VCaP (cell line): ENCODE measurements around the gene TMEM151A.
"Not testable (repeated sequence)": the region's sequence is repeated elsewhere in the genome, so short reads cannot be mapped to it uniquely, and the experiment has no call there.

Experiments
- H3K27ac ChIP-seq: fragments of 450-650 bp; 2 replicates; pipeline ENCODE4 v1.5.1; 2017
- CTCF ChIP-seq: fragments of 450-650 bp; conservative IDR thresholded peaks from 2 replicates; pipeline ENCODE4 v1.5.1; 2017; ENCODE audit warnings: mild to moderate bottlenecking, moderate library complexity

TMEM151A gene

GRCh38 chr11:66268244-66268951 lies 23.3 kb upstream of the TMEM151A start, which contains the start of gene RAB1B:
Gene RAB1B (plus strand): TSS chr11:66268639. CDS start chr11:66268680, 41 bp downstream.
- no peak for TF ChIP-seq CTCF
- peak within 1 kb of the TSS; percentile 96 for H3K27ac ChIP-seq

GRCh38 chr11:66268952-66269905 lies 22.5 kb upstream of the TMEM151A start:
- TF ChIP-seq CTCF: peak; percentile 49
- H3K27ac ChIP-seq: peak overlapping the region; percentile 96

- no peak for TF ChIP-seq CTCF
Observed at GRCh38 chr11:66271816-66272215, 19.9 kb upstream of the TMEM151A start.

GRCh38 chr11:66272596-66272995 lies 19.1 kb upstream of the TMEM151A start:
- TF ChIP-seq CTCF: no peak
- H3K27ac ChIP-seq: no peak overlapping the region

More at GRCh38 chr11:66271816-66272215, 19.9 kb upstream of the TMEM151A start:
- H3K27ac ChIP-seq: peak overlapping the region; percentile 10; the same call in 1 of the 2 replicates

- TF ChIP-seq CTCF: no peak
- H3K27ac ChIP-seq: no peak overlapping the region
Observed at GRCh38 chr11:66274219-66274618, 17.5 kb upstream of the TMEM151A start.

- no peak overlapping the region for H3K27ac ChIP-seq
- TF ChIP-seq CTCF: no peak
Observed at GRCh38 chr11:66275396-66275795, 16.3 kb upstream of the TMEM151A start.

- H3K27ac ChIP-seq: no peak overlapping the region
- TF ChIP-seq CTCF: no peak
Observed at GRCh38 chr11:66275984-66276612, 15.6 kb upstream of the TMEM151A start.

GRCh38 chr11:66276619-66277018 lies 15.1 kb upstream of the TMEM151A start:
- not testable (repeated sequence) for H3K27ac ChIP-seq

GRCh38 chr11:66277064-66277463 lies 14.6 kb upstream of the TMEM151A start:
- peak overlapping the region; percentile 67 for H3K27ac ChIP-seq
